ENCODE measurements around the gene MGAT2.

- TF ChIP-seq CTCF (IDR thresholded peaks at IDR 0.05; ENCODE audit: insufficient read depth, low read length): no peak
- TF ChIP-seq POLR2AphosphoS5 (IDR thresholded peaks at IDR 0.05; ENCODE audit: low read depth): no peak
Observed at GRCh38 chr14:49653508-49653907, 32.9 kb downstream of the MGAT2 start.
